ENCODE results near the gene CEBPA. TPM values are rescaled to one million over a fixed set of nuclear protein-coding genes. Genes with fewer than 3 reads are reported as not detected.

CEBPA gene
- total RNA-seq, 1 experiment from 2014 or later: 1.2 TPM

GRCh38 chr19:33284756-33285155 is 17.6 kb downstream of the CEBPA start:
- no peak for TF ChIP-seq CTCF (IDR thresholded peaks at IDR 0.05; ENCODE audit: unreplicated experiment)
- CTCF ChIA-PET: no interaction called here
- peaks cover 11% of the 10 kb centered on the region for H3K9me3 Mint-ChIP-seq (ENCODE audit: low read depth, unreplicated experiment)
- no peaks in the 10 kb centered on the region for H3K36me3 Mint-ChIP-seq (ENCODE audit: insufficient read depth, unreplicated experiment)
- no peak overlapping the region for H3K27ac Mint-ChIP-seq (ENCODE audit: unreplicated experiment)
- H3K27me3 Mint-ChIP-seq (ENCODE audit: unreplicated experiment): peaks cover 69% of the 10 kb centered on the region
- H3K4me3 Mint-ChIP-seq (ENCODE audit: low read depth, unreplicated experiment): no peak overlapping the region
- no peak for DNase-seq
- no peaks in the 10 kb centered on the region for H3K4me1 Mint-ChIP-seq (ENCODE audit: low read depth, unreplicated experiment)
- intact Hi-C loops (cut with micrococcal nuclease; ENCODE audit: unreplicated experiment): no loop called here
- no TSS peak for BruUV-seq (replicated peaks)

GRCh38 chr19:33284146-33284643 is 18.1 kb downstream of the CEBPA start:
- Mint-ChIP-seq H3K27me3 (ENCODE audit: unreplicated experiment) (peaks cover 64% of the 10 kb centered on the region), H3K36me3 (ENCODE audit: insufficient read depth, unreplicated experiment) (no peaks in the 10 kb centered on the region), H3K4me1 (ENCODE audit: low read depth, unreplicated experiment) (no peaks in the 10 kb centered on the region), H3K4me3 (ENCODE audit: low read depth, unreplicated experiment) (no peak overlapping the region), H3K9me3 (ENCODE audit: low read depth, unreplicated experiment) (peaks cover 11% of the 10 kb centered on the region), H3K27ac (ENCODE audit: unreplicated experiment) (no peak overlapping the region)
- BruUV-seq (replicated peaks): no TSS peak
- TF ChIP-seq CTCF (IDR thresholded peaks at IDR 0.05; ENCODE audit: unreplicated experiment): no peak
- DNase-seq: no peak
- CTCF ChIA-PET: no interaction called here
- intact Hi-C loops (cut with micrococcal nuclease; ENCODE audit: unreplicated experiment): no loop called here

GRCh38 chr19:33283589-33283988 is 18.7 kb downstream of the CEBPA start:
- no peak for DNase-seq
- no peaks in the 10 kb centered on the region for H3K36me3 Mint-ChIP-seq (ENCODE audit: insufficient read depth, unreplicated experiment)
- H3K4me3 Mint-ChIP-seq (ENCODE audit: low read depth, unreplicated experiment): no peak overlapping the region
- intact Hi-C loops (cut with micrococcal nuclease; ENCODE audit: unreplicated experiment): no loop called here
- peaks cover 7% of the 10 kb centered on the region for H3K9me3 Mint-ChIP-seq (ENCODE audit: low read depth, unreplicated experiment)
- peaks cover 58% of the 10 kb centered on the region for H3K27me3 Mint-ChIP-seq (ENCODE audit: unreplicated experiment)
- CTCF ChIA-PET: interaction anchor here (0.6 kb wide), 1 partner anchor 726 kb away, joined by 3 read pairs; no protein-coding TSS in a partner anchor
- no peak overlapping the region for H3K27ac Mint-ChIP-seq (ENCODE audit: unreplicated experiment)
- BruUV-seq (replicated peaks): no TSS peak
- TF ChIP-seq CTCF (IDR thresholded peaks at IDR 0.05; ENCODE audit: unreplicated experiment): no peak
- no peaks in the 10 kb centered on the region for H3K4me1 Mint-ChIP-seq (ENCODE audit: low read depth, unreplicated experiment)

GRCh38 chr19:33282036-33282671 is 20.2 kb downstream of the CEBPA start:
- intact Hi-C loops (cut with micrococcal nuclease; ENCODE audit: unreplicated experiment): no loop called here
- no TSS peak for BruUV-seq (replicated peaks)
- H3K27me3 Mint-ChIP-seq (ENCODE audit: unreplicated experiment): peaks cover 44% of the 10 kb centered on the region
- H3K9me3 Mint-ChIP-seq (ENCODE audit: low read depth, unreplicated experiment): no peaks in the 10 kb centered on the region
- no peak overlapping the region for H3K4me3 Mint-ChIP-seq (ENCODE audit: low read depth, unreplicated experiment)
- CTCF ChIA-PET: no interaction called here
- H3K36me3 Mint-ChIP-seq (ENCODE audit: insufficient read depth, unreplicated experiment): no peaks in the 10 kb centered on the region
- no peak for DNase-seq
- H3K27ac Mint-ChIP-seq (ENCODE audit: unreplicated experiment): no peak overlapping the region
- TF ChIP-seq CTCF (IDR thresholded peaks at IDR 0.05; ENCODE audit: unreplicated experiment): no peak
- H3K4me1 Mint-ChIP-seq (ENCODE audit: low read depth, unreplicated experiment): no peaks in the 10 kb centered on the region
